Neuronal stem cell (in vitro differentiated cells): Measurements from ENCODE around the gene TFAP2B.
A peak's percentile ranks its signal among the peaks of the same experiment; 100 is the strongest.

ENCODE experiments used
- DNase-seq: peaks from one replicate; pipeline ENCODE4 v3.0.0-alpha.2; 2013; ENCODE audit warnings: low spot score
- H2AFZ ChIP-seq: one replicate; pipeline ENCODE4 v1.6.1; 2013; ENCODE audit warnings: mild to moderate bottlenecking, low read length, inconsistent platforms
- H2AK5ac ChIP-seq: 2 replicates; pipeline ENCODE4 v1.6.1; 2013; ENCODE audit warnings: low read depth, mild to moderate bottlenecking, inconsistent platforms, low read length, moderate library complexity, mixed read lengths
- H2BK120ac ChIP-seq: 2 replicates; pipeline ENCODE4 v1.6.1; 2013; ENCODE audit warnings: low read depth, mild to moderate bottlenecking, inconsistent platforms, low read length, moderate library complexity, mixed read lengths
- H2BK12ac ChIP-seq: one replicate; pipeline ENCODE4 v1.6.1; 2013; ENCODE audit warnings: low read length, inconsistent platforms
- H2BK15ac ChIP-seq: 2 replicates; pipeline ENCODE4 v1.6.1; 2013; ENCODE audit warnings: mild to moderate bottlenecking, low read length, inconsistent platforms, mixed read lengths
- H2BK5ac ChIP-seq: one replicate; pipeline ENCODE4 v1.6.1; 2013; ENCODE audit warnings: inconsistent platforms, mild to moderate bottlenecking, low read length, moderate library complexity
- H3K14ac ChIP-seq: one replicate; pipeline ENCODE4 v1.6.1; 2013; ENCODE audit warnings: low read length, inconsistent platforms
- H3K18ac ChIP-seq: 2 replicates; pipeline ENCODE4 v1.6.1; 2013; ENCODE audit warnings: low read length, inconsistent platforms
- H3K23ac ChIP-seq: 2 replicates; pipeline ENCODE4 v1.6.1; 2013; ENCODE audit warnings: low read depth, mild to moderate bottlenecking, mixed read lengths, low read length, inconsistent platforms; ENCODE audit not compliant: poor library complexity
- H3K27ac ChIP-seq: replicated peaks from 3 replicates; pipeline ENCODE4 v1.5.1; 2013; ENCODE audit warnings: low read length, inconsistent platforms
- H3K27me3 ChIP-seq, 3 experiments: 2 replicates each; pipeline ENCODE4 v1.6.1; 2013; ENCODE audit warnings: low read length in 3 of 3, mild to moderate bottlenecking in 2 of 3, inconsistent platforms in 1 of 3, low read depth in 1 of 3, mixed read lengths in 1 of 3, moderate library complexity in 1 of 3; ENCODE audit not compliant: control insufficient read depth in 3 of 3, insufficient read depth in 3 of 3
- H3K36me3 ChIP-seq, 2 donors: replicated peaks in 1 of 2; 2 replicates each; pipeline ENCODE4 v1.6.1; 2013; ENCODE audit warnings: low read length in 2 of 2; ENCODE audit not compliant: control insufficient read depth in 2 of 2, insufficient read depth in 2 of 2
- H3K4ac ChIP-seq: 2 replicates; pipeline ENCODE4 v1.6.1; 2013; ENCODE audit warnings: inconsistent platforms, mild to moderate bottlenecking, low read length, moderate library complexity
- H3K4me1 ChIP-seq, 2 donors: 1 replicate in 1 of 2; 2 replicates in 1 of 2; pipeline ENCODE4 v1.6.1; 2013; ENCODE audit warnings: low read length in 2 of 2, low read depth in 1 of 2; ENCODE audit not compliant: control insufficient read depth in 2 of 2, insufficient read depth in 1 of 2
- H3K4me2 ChIP-seq: one replicate; pipeline ENCODE4 v1.6.1; 2013; ENCODE audit warnings: mild to moderate bottlenecking, low read length, inconsistent platforms; ENCODE audit not compliant: insufficient read depth, poor library complexity, severe bottlenecking
- H3K4me3 ChIP-seq, 2 donors: 2 replicates each; pipeline ENCODE4 v1.5.1; 2013; ENCODE audit warnings: low read length in 2 of 2, mild to moderate bottlenecking in 2 of 2, inconsistent platforms in 1 of 2, moderate library complexity in 1 of 2
- H3K79me1 ChIP-seq: one replicate; pipeline ENCODE4 v1.6.1; 2013; ENCODE audit warnings: low read depth, mild to moderate bottlenecking, inconsistent platforms, low read length, moderate library complexity
- H3K9ac ChIP-seq: one replicate; pipeline ENCODE4 v1.6.1; 2013; ENCODE audit warnings: mild to moderate bottlenecking, low read depth, low read length, inconsistent platforms; ENCODE audit not compliant: poor library complexity
- H3K9me3 ChIP-seq, 2 donors: replicated peaks in 1 of 2; 2 replicates each; pipeline versions ENCODE3 to v1.6.1; 2013; ENCODE audit warnings: low read length in 2 of 2, mild to moderate bottlenecking in 2 of 2, inconsistent platforms in 1 of 2, low read depth in 1 of 2, mixed read lengths in 1 of 2, moderate library complexity in 1 of 2; ENCODE audit not compliant: control insufficient read depth in 2 of 2, insufficient read depth in 1 of 2
- H4K8ac ChIP-seq: one replicate; pipeline ENCODE4 v1.6.1; 2013; ENCODE audit warnings: low read depth, mild to moderate bottlenecking, inconsistent platforms, low read length, moderate library complexity
- H4K91ac ChIP-seq: one replicate; pipeline ENCODE4 v1.6.1; 2013; ENCODE audit warnings: low read length, low read depth, mild to moderate bottlenecking, inconsistent platforms; ENCODE audit not compliant: poor library complexity
- WGBS, 2 donors: extraction: QIAGEN DNeasy Blood & Tissue Kit; methylation state at CpG; one replicate each; pipeline ENCODE4 v1.1.7; 2013; ENCODE audit warnings: missing lambda C conversion rate in 2 of 2, mixed read lengths in 1 of 2; ENCODE audit not compliant: insufficient read length in 2 of 2, insufficient replicate concordance in 1 of 2; ENCODE audit errors: extremely low coverage in 2 of 2; 5-methylcytosine and 5-hydroxymethylcytosine counted together

The TFAP2B gene

GRCh38 chr6:50840811-50841192 is 22.1 kb downstream of the TFAP2B start:
- no peak overlapping the region for H3K9ac ChIP-seq

GRCh38 chr6:50842446-50842845 is 23.8 kb downstream of the TFAP2B start:
- Histone ChIP-seq H4K91ac (no peak overlapping the region), H3K4me2 (no peak overlapping the region), H2BK120ac (no peak overlapping the region), H2BK5ac (no peak overlapping the region), H2BK15ac (no peak overlapping the region), H3K23ac (no peak overlapping the region), H2BK12ac (no peak overlapping the region), H3K4me1 (peaks cover 0 to 2% of the 10 kb centered on the region in 2 donors), H3K9me3 (no peaks in the 10 kb centered on the region), H3K4ac (no peak overlapping the region), H3K18ac (no peak overlapping the region), H3K79me1 (no peaks in the 10 kb centered on the region), H2AFZ (no peak overlapping the region), H3K9ac (no peak overlapping the region), H3K27ac (no peak overlapping the region), H3K36me3 (no peaks in the 10 kb centered on the region), H3K4me3 (no peak overlapping the region), H3K27me3 (peaks cover 35 to 100% (median 93%) of the 10 kb centered on the region in 3 experiments), H2AK5ac (no peak overlapping the region), H3K14ac (no peak overlapping the region), H4K8ac (no peak overlapping the region)
- no peak for DNase-seq
- WGBS, 2 donors: no CpG with 5 or more reads among the region's 7 CpGs

More at GRCh38 chr6:50840811-50841192, 22.1 kb downstream of the TFAP2B start:
- Histone ChIP-seq H3K36me3 (no peaks in the 10 kb centered on the region), H2AFZ (no peak overlapping the region), H2BK120ac (no peak overlapping the region), H4K91ac (no peak overlapping the region), H3K4ac (no peak overlapping the region), H2AK5ac (no peak overlapping the region), H3K18ac (no peak overlapping the region), H3K23ac (no peak overlapping the region), H3K4me3 (no peak overlapping the region), H3K27ac (no peak overlapping the region), H2BK15ac (no peak overlapping the region), H3K4me1 (peaks cover 0 to 2% of the 10 kb centered on the region in 2 donors), H2BK5ac (no peak overlapping the region), H3K27me3 (peaks cover 33 to 100% (median 97%) of the 10 kb centered on the region in 3 experiments), H3K4me2 (no peak overlapping the region), H3K14ac (no peak overlapping the region), H3K9me3 (no peaks in the 10 kb centered on the region), H3K79me1 (no peaks in the 10 kb centered on the region), H4K8ac (no peak overlapping the region), H2BK12ac (no peak overlapping the region)
- no peak for DNase-seq
- no CpG with 5 or more reads among the region's 18 CpGs for whole genome bisulfite sequencing, 2 donors

- no peak for DNase-seq
- Histone ChIP-seq H3K9ac (no peak overlapping the region), H3K14ac (no peak overlapping the region), H3K4ac (no peak overlapping the region), H2BK12ac (no peak overlapping the region), H3K27me3 (peaks cover 37 to 100% (median 91%) of the 10 kb centered on the region in 3 experiments), H3K4me1 (peaks cover 0 to 2% of the 10 kb centered on the region in 2 donors), H3K23ac (peak overlapping the region; percentile 70), H2BK5ac (no peak overlapping the region), H3K79me1 (no peaks in the 10 kb centered on the region), H3K36me3 (no peaks in the 10 kb centered on the region), H4K8ac (no peak overlapping the region), H3K27ac (no peak overlapping the region), H3K4me2 (no peak overlapping the region), H2BK120ac (no peak overlapping the region), H3K9me3 (no peaks in the 10 kb centered on the region), H2AFZ (peak overlapping the region; percentile 34), H4K91ac (no peak overlapping the region), H3K4me3 (no peak overlapping the region), H3K18ac (no peak overlapping the region), H2BK15ac (no peak overlapping the region), H2AK5ac (no peak overlapping the region)
- no CpG with 5 or more reads among the region's 32 CpGs for WGBS, 2 donors
Measured at GRCh38 chr6:50842861-50843384, 24.3 kb downstream of the TFAP2B start.

- no peak overlapping the region for H3K14ac ChIP-seq
- H2BK12ac ChIP-seq: no peak overlapping the region
- no peaks in the 10 kb centered on the region for H3K79me1 ChIP-seq
- no peak overlapping the region for H3K9ac ChIP-seq
- no peak overlapping the region for H2BK15ac ChIP-seq
- H3K23ac ChIP-seq: no peak overlapping the region
- no peak overlapping the region for H2BK5ac ChIP-seq
- no peak overlapping the region for H3K27ac ChIP-seq
- H4K91ac ChIP-seq: no peak overlapping the region
- no peak overlapping the region for H3K4me2 ChIP-seq
- H2AK5ac ChIP-seq: no peak overlapping the region
- H3K4me1 ChIP-seq: peaks cover 0 to 2% of the 10 kb centered on the region in 2 donors
- no peak overlapping the region for H4K8ac ChIP-seq
- H3K4ac ChIP-seq: no peak overlapping the region
- no peak overlapping the region for H2AFZ ChIP-seq
- WGBS, 2 donors: no CpG with 5 or more reads among the region's 20 CpGs
- H3K36me3 ChIP-seq: no peaks in the 10 kb centered on the region
- no peak overlapping the region for H2BK120ac ChIP-seq
- no peak overlapping the region for H3K4me3 ChIP-seq
- H3K18ac ChIP-seq: no peak overlapping the region
- no peaks in the 10 kb centered on the region for H3K9me3 ChIP-seq
- DNase-seq: no peak
- peaks cover 36 to 100% (median 88%) of the 10 kb centered on the region in 3 experiments for H3K27me3 ChIP-seq
Measured at GRCh38 chr6:50843842-50844241, 25.2 kb downstream of the TFAP2B start.
